HCT116 (cell line): Measurements from ENCODE around the gene CACNA1G. TPM values are rescaled to one million over a fixed set of nuclear protein-coding genes. Genes with fewer than 3 reads are reported as not detected.

Source experiments
- ATAC-seq: fragments of 200-7000 bp; cut with Tn5 transposase; 2 replicates; pipeline ENCODE4 v1.9.1; 2020; ENCODE audit warnings: mild to moderate bottlenecking, moderate library complexity
- BruUV-seq: library from RNA; stranded (reverse); fragments of 400-500 nt; replicated peaks from 2 replicates; lab custom pipeline; 2021; lab: Mats Ljungman, UMichigan
- CTCF ChIA-PET: fragments of 300-600 bp; sonication (Branson Sonifier 250); formaldehyde crosslinking; loops from one replicate; lab custom pipeline; 2021; ENCODE audit warnings: antibody characterized with exemption; lab: Charles Lee
- POLR2A ChIA-PET: fragments of 300-600, 350-600 bp; sonication (Branson Sonifier 250); formaldehyde crosslinking; loops from one replicate; lab custom pipeline; 2021; ENCODE audit warnings: antibody characterized with exemption; lab: Charles Lee
- RAD21 ChIA-PET, 2 experiments: fragments of 300-600 bp; sonication (Branson Sonifier 250); formaldehyde crosslinking; loops; one replicate each; lab custom pipeline; 2023; ENCODE audit warnings: low total read pairs in 2 of 2; ENCODE audit not compliant: uncharacterized antibody in 2 of 2, unreplicated experiment in 2 of 2, low non-redundant PET in 1 of 2; lab: Charles Lee
- DNase-seq: peaks from one replicate; pipeline ENCODE4 v3.0.0-alpha.2; 2010; ENCODE audit warnings: low read depth, low spot score
- H2AFZ ChIP-seq: fragments of 200-600 bp; shearing (Covaris generic), sonication (generic); 2 replicates; pipeline ENCODE4 v1.6.1; 2017; ENCODE audit warnings: low read depth, mixed run types, mixed read lengths, antibody characterized with exemption, low read length; ENCODE audit not compliant: poor library complexity, severe bottlenecking
- H3K27ac ChIP-seq: 2 replicates; pipeline ENCODE4 v1.5.1; 2012; ENCODE audit warnings: low read depth, low read length
- H3K27me3 ChIP-seq: fragments of 200-600 bp; sonication (generic); 2 replicates; pipeline ENCODE4 v1.6.1; 2016; ENCODE audit warnings: mixed run types, low read length, mixed read lengths; ENCODE audit not compliant: insufficient read depth
- H3K36me3 ChIP-seq, 2 experiments: fragments of 200-500 bp in 1 of 2; fragments of 200-600 bp in 1 of 2; sonication (Bioruptor generic) in 1 of 2; sonication (generic) in 1 of 2; 2 replicates each; pipeline versions ENCODE4 v1.5.1 to v1.6.1; 2014 to 2016; ENCODE audit warnings: low read length in 2 of 2, inconsistent platforms in 1 of 2, mixed read lengths in 1 of 2, mixed run types in 1 of 2; ENCODE audit not compliant: insufficient read depth in 2 of 2, control insufficient read depth in 1 of 2
- H3K4me1 ChIP-seq, 2 experiments: fragments of 200-600 bp in 1 of 2; sonication (generic) in 1 of 2; 2 replicates each; pipeline versions ENCODE4 v1.5.1 to v1.6.1; 2012 to 2017; ENCODE audit warnings: low read length in 2 of 2, inconsistent platforms in 1 of 2, mild to moderate bottlenecking in 1 of 2, mixed read lengths in 1 of 2, mixed run types in 1 of 2, moderate library complexity in 1 of 2; ENCODE audit not compliant: insufficient read depth in 2 of 2, control insufficient read depth in 1 of 2
- H3K4me2 ChIP-seq: fragments of 200-600 bp; sonication (generic); 2 replicates; pipeline ENCODE4 v1.6.1; 2017; ENCODE audit warnings: mixed run types, low read length, mixed read lengths
- H3K4me3 ChIP-seq, 2 experiments: fragments of 200-600 bp in 1 of 2; sonication (generic) in 1 of 2; replicated peaks in 1 of 2; 2 replicates each; pipeline ENCODE4 v1.5.1; 2011 to 2016; ENCODE audit warnings: low read length in 2 of 2, control low read depth in 1 of 2, low read depth in 1 of 2, mild to moderate bottlenecking in 1 of 2, mixed read lengths in 1 of 2, mixed run types in 1 of 2
- H3K79me2 ChIP-seq: fragments of 200-600 bp; sonication (generic); 2 replicates; pipeline ENCODE4 v1.6.1; 2017; ENCODE audit warnings: mild to moderate bottlenecking, mixed run types, low read length, moderate library complexity, mixed read lengths; ENCODE audit not compliant: insufficient read depth
- H3K9ac ChIP-seq: fragments of 200-600 bp; sonication (generic); 2 replicates; pipeline ENCODE4 v1.6.1; 2016; ENCODE audit warnings: low read length, mixed read lengths
- H3K9me2 ChIP-seq: fragments of 200-600 bp; sonication (generic), shearing (Covaris generic); 2 replicates; pipeline ENCODE4 v1.6.1; 2017; ENCODE audit warnings: mixed run types, mild to moderate bottlenecking, moderate library complexity; ENCODE audit not compliant: insufficient read depth
- H3K9me3 ChIP-seq, 2 experiments: fragments of 200-500 bp in 1 of 2; fragments of 200-600 bp in 1 of 2; sonication (Bioruptor generic) in 1 of 2; sonication (generic) in 1 of 2; 2 replicates each; pipeline ENCODE4 v1.6.1; 2014 to 2017; ENCODE audit warnings: low read length in 2 of 2, mixed read lengths in 2 of 2, inconsistent platforms in 1 of 2, low read depth in 1 of 2, mild to moderate bottlenecking in 1 of 2, mixed run types in 1 of 2, moderate library complexity in 1 of 2; ENCODE audit not compliant: control insufficient read depth in 1 of 2, insufficient read depth in 1 of 2
- H4K20me1 ChIP-seq: fragments of 200-600 bp; sonication (generic), shearing (Covaris generic); 2 replicates; pipeline ENCODE4 v1.6.1; 2017; ENCODE audit warnings: mixed run types, mild to moderate bottlenecking, moderate library complexity; ENCODE audit not compliant: insufficient read depth
- CTCF ChIP-seq, 3 experiments: fragments of 200-600 bp in 1 of 3; sonication (generic) in 1 of 3; IDR thresholded peaks in 2 of 3; conservative IDR thresholded peaks in 1 of 3; 2 replicates each; pipeline ENCODE4 v1.5.1; 2012 to 2017; ENCODE audit warnings: low read depth in 2 of 3, low read length in 2 of 3, antibody characterized with exemption in 1 of 3, borderline replicate concordance in 1 of 3, control low read depth in 1 of 3, mild to moderate bottlenecking in 1 of 3, mixed read lengths in 1 of 3, mixed run types in 1 of 3, moderate library complexity in 1 of 3; ENCODE audit not compliant: insufficient read depth in 1 of 3
- ELF1 ChIP-seq: IDR thresholded peaks from 2 replicates; pipeline ENCODE4 v1.6.1; 2012; ENCODE audit warnings: low read depth, borderline replicate concordance
- EZH2 ChIP-seq: fragments of 200-600 bp; sonication (generic); IDR thresholded peaks from 2 replicates; pipeline ENCODE4 v1.6.1; 2017; ENCODE audit warnings: antibody characterized with exemption, mixed run types
- EZH2phosphoT487 ChIP-seq: fragments of 200-600 bp; IDR thresholded peaks from 2 replicates; pipeline ENCODE4 v1.6.1; 2018; ENCODE audit warnings: antibody characterized with exemption, borderline replicate concordance
- MAX ChIP-seq: IDR thresholded peaks from 2 replicates; pipeline ENCODE4 v1.6.1; 2012
- POLR2A ChIP-seq: IDR thresholded peaks from 2 replicates; pipeline ENCODE4 v1.7.0; 2011; ENCODE audit warnings: borderline replicate concordance; ENCODE audit not compliant: insufficient read depth, insufficient read length; ENCODE audit errors: extremely low read depth
- REST ChIP-seq: IDR thresholded peaks from 2 replicates; pipeline ENCODE4 v1.6.1; 2012; ENCODE audit warnings: low read depth
- SIN3A ChIP-seq: IDR thresholded peaks from 2 replicates; pipeline ENCODE4 v1.6.1; 2012; ENCODE audit warnings: low read depth
- TCF7L2 ChIP-seq: IDR thresholded peaks from 2 replicates; pipeline ENCODE4 v1.7.0; 2011; ENCODE audit warnings: borderline replicate concordance, inconsistent platforms; ENCODE audit not compliant: insufficient read depth, insufficient read length; ENCODE audit errors: extremely low read depth
- intact Hi-C: fragments of 100-400 bp; cut with micrococcal nuclease; formaldehyde crosslinking; loops from 2 replicates; pipeline ENCODE4 v1.10.0; 2022
- total RNA-seq: library from RNA; stranded (reverse); gene quantifications from one replicate; pipeline ENCODE4 v1.2.1, GENCODE V29; 2021; ENCODE audit not compliant: unreplicated experiment

The CACNA1G gene
- total RNA-seq, 1 experiment from 2014 or later: 3.4 TPM

GRCh38 chr17:50568659-50569058 lies 8.1 kb downstream of the CACNA1G start:
- DNase-seq: no peak
- RAD21 ChIA-PET: no interaction called here
- Histone ChIP-seq H4K20me1 (no peaks in the 10 kb centered on the region), H3K36me3 (no peaks in the 10 kb centered on the region), H3K79me2 (no peaks in the 10 kb centered on the region), H3K27ac (no peak overlapping the region), H3K9ac (no peak overlapping the region), H3K4me2 (no peak overlapping the region), H3K9me3 (no peaks in the 10 kb centered on the region), H2AFZ (no peak overlapping the region), H3K9me2 (no peaks in the 10 kb centered on the region), H3K27me3 (no peaks in the 10 kb centered on the region), H3K4me3 (no peak overlapping the region), H3K4me1 (no peaks in the 10 kb centered on the region)
- intact Hi-C loops: no loop called here
- ATAC-seq: no peak
- POLR2A ChIA-PET: no interaction called here
- no peak for TF ChIP-seq TCF7L2
- no peak for TF ChIP-seq EZH2
- no peak for TF ChIP-seq REST
- no peak for TF ChIP-seq EZH2phosphoT487
- no peak for TF ChIP-seq CTCF (IDR thresholded peaks at IDR 0.05 in 2 of 3, conservative IDR thresholded peaks at IDR 0.05 in 1 of 3; ENCODE audit: borderline replicate concordance in 1 of 3, insufficient read depth in 1 of 3, low read depth in 2 of 3, low read length in 2 of 3)
- no peak for TF ChIP-seq MAX
- TF ChIP-seq SIN3A: no peak
- no peak for TF ChIP-seq ELF1
- TF ChIP-seq POLR2A: no peak
- no TSS peak for BruUV-seq
- CTCF ChIA-PET: interaction anchor here (1.0 kb wide), 1 partner anchor 18 kb away, joined by 3 read pairs; no protein-coding TSS in a partner anchor
